GM21723 (cell line): ENCODE measurements around the gene UBE2V1.
"Not testable (repeated sequence)": the region's sequence is repeated elsewhere in the genome, so short reads cannot be mapped to it uniquely, and the experiment has no call there.

Experiments used
- ATAC-seq: cut with Tn5 transposase; IDR thresholded peaks from one replicate; pipeline ENCODE4 v1.9.1; 2021; ENCODE audit warnings: mild to moderate bottlenecking, moderate library complexity; ENCODE audit not compliant: unreplicated experiment

UBE2V1 gene

GRCh38 chr20:50138120-50138478, 25.1 kb upstream of the UBE2V1 start:
- ATAC-seq: no peak

DNA sequence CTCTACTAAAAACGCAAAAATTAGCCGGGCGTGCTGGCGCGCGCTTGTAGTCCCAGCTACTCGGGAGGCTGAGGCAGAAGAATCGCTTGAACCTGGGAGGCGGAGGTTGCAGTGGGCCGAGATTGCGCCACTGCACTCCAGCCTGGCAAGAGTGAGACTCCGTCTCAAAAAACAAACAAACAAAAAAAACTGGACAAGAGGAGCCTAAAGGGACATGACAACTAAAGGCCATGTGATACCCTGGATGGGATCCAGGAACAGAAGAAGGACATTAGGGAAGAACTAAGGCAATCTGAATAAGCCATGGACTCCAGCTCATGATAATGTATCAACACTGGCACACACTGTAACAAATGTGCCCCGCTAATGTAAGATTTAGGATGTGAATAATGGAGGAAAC, 24.8 kb upstream of the UBE2V1 start:
- not testable (repeated sequence) for ATAC-seq

GRCh38 chr20:50136822-50137599, 24.1 kb upstream of the UBE2V1 start:
- ATAC-seq: no peak

GRCh38 chr20:50135157-50135556, 22.2 kb upstream of the UBE2V1 start:
- not testable (repeated sequence) for ATAC-seq

DNA sequence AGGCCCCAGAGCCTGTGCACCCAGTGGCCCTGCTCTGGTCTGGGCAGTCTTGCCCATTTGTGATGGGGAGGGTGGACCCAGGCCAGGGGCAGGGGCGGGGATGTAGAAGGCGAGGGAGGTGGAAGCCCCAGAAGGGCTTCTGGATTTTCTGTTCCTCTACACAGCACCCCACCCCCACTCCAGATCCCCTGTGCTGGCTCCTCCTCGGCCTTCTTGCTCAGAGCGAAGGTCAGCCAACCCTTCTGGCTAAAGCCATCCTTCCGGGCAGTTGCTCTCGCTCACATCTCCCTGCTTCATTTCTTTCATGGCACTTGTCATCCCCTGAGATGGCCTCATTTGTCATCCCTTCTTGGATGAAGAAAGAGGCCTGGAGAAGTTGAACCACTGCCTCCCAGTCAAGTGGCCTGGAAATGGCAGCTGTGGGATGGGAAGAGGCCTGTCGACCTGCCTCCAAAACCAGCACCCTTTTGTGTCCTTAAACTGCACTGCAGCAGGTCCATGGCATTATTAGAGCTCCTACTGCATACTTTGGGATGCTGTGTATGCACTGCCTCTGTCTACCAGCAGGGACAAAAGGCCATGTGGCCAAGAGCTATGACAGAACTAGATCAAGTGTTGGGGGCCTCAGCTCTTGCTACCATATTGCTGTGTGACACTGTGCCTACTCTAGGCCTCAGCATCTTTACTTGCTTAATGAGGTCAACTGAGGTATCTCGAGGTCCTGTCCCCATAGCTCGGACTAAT, 20.7 kb upstream of the UBE2V1 start:
- ATAC-seq: no peak

DNA sequence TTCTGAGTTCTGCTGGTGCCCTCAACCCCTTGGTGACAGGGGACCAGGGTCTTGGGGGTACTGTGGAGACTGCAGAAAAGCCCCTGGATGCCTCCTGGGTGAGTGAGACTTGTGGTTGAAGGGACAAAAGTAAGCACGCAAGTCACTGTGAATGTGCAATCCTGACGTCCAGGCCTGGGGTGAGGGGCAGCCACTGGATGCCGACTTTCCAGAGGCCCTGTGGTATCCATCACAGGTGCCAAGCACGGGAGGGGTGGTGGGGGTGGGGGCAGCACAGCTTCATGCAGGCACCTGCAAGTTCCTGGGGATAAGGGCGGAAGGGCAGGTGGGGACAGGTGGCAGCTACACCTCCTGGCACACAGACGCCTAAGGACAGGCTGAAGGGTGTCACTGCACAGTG, 20.1 kb upstream of the UBE2V1 start:
- no peak for ATAC-seq

DNA sequence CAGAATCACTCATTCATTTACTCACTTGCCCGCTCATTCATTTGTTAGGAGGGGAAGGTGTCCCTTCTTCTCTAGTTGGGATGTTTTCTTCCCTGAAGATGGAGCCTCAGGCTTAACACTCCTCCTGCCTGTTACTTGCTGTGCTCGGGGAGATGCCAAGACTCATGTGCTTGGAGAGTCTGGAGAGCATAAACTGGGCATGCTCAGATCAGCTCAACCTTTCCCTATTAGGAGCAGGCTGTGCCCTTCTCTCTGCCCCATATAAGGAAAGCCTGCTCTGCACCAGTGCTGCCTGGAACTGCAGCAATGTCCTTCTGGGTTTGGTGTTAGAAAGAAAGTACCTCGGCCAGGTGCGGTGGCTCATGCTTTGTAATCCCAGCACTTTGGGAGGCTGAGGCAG, 18.0 kb upstream of the UBE2V1 start:
- no peak for ATAC-seq

DNA sequence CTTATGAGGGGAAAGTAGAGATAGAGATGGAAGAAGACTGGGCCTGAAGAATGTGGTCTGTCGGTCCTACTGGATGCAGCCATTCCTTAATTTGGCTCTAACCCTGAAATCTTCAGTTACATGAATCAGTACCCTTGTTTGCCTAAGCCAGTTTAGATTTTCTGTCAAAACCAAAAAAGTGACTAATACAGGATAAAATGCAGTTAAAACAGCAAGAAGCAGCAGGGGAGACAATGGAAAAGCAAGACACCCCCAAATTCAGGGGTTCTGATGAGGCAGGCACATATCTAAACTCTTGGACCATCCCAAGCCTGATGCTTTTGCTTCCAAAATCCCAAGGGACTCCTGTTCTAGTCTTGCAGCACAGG, 17.4 kb upstream of the UBE2V1 start:
- ATAC-seq: no peak

DNA sequence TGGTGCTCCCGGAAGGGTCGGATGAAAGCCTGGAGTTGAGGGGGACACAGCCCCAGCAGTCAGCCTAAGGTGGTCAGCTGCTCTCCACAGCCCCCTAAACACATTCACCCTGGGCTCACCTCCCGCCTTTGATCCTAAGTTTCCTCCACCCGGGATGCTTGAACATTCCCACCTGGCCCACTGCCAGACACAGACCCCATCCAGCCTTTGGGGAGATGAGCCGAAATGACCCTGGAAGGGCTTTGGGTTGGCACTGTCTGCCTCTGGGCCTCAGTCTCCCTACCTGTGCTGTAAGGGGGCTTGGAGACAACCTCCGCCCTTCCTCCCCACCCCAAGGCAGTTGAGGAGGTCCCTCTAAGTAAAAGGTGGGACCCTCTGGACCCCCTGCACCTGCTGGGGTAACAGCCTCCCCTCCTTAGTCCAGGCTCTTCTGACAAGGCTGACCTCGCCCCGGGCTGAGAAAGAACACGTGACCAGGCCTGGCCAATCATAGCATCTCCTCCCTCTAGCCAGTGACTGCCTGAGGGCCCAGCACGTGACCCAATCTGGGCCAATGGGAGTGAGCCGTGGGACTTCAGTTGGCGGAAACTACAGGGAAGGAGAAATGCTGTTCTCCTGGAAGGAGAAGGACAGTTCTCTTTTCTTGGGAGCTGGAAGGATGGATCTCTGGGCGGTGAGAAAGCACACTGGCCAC, 16.9 kb upstream of the UBE2V1 start:
- ATAC-seq: no peak

GRCh38 chr20:50128520-50128905, 15.6 kb upstream of the UBE2V1 start:
- no peak for ATAC-seq

DNA sequence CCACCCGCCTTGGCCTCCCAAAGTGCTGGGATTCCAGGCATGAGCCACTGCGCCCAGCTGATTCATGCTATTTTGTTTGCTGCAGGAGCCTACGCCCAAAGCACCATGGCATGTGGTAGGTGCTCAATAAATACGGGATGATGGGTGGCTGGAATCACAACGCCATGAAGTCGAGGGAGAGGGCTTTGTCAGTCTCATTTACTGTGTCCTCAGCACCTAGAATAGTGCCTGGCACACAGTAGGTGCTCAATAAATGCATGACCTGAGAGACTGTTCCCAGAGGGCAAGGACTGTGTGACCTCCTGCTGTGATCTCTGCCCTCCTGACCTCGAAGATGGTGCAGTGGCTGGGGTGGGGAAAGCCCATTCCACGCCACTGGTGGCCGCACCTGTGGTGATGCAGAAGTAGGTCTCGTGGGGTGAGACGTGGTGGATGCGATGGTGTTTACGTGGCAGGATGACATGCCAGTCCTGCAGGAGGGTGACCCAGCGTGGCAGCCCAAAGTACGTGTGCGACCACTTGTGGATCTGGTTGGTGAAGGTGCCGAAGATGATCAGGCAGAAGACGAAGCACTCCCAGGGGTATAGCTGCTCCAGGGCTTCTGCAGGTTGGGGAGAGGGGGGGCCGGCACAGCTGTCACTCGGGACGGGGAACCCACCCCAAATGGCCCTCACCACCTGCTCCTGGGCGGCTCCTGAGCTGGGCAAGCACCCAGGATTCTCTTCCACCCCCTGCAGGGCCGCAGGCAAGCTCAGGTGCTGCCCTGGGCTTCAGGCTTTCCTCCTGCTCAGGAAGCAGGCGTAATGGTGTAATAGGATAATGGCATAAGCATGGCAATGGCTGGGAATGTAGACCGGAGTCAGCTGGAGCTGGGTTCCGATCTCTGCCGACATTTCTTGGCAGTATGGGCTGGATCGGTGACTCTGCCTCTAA, 14.9 kb upstream of the UBE2V1 start:
- no peak for ATAC-seq

- ATAC-seq: no peak
Observed at GRCh38 chr20:50126662-50127061, 13.7 kb upstream of the UBE2V1 start.

GRCh38 chr20:50125279-50125678, 12.3 kb upstream of the UBE2V1 start:
- ATAC-seq: no peak

GRCh38 chr20:50124496-50124895, 11.5 kb upstream of the UBE2V1 start:
- no peak for ATAC-seq

- ATAC-seq: no peak
Observed at GRCh38 chr20:50123418-50123817, 10.5 kb upstream of the UBE2V1 start.

DNA sequence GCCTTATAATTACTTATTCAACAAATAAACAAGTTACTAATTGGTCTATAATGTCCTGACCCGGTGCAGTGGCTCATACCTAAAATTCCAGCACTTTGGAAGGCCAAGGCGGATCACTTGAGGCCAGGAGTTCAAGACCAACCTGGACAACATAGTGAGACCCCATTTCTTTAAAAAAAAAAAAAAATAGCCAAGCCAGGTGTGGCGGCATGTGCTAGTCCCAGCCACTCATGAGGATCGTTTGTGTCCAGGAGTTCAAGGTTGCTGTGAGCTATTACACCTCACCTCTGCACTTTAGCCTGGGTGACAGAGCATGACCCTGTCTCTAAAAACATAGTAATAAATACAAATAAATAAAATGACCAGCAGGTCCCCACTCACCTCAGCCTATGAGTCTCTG, 9.8 kb upstream of the UBE2V1 start:
- ATAC-seq: no peak

- ATAC-seq: no peak
Observed at GRCh38 chr20:50121858-50122271, 8.9 kb upstream of the UBE2V1 start.

GRCh38 chr20:50120935-50121693, 8.2 kb upstream of the UBE2V1 start:
- ATAC-seq: no peak

- no peak for ATAC-seq
Observed at GRCh38 chr20:50118203-50118602, 5.3 kb upstream of the UBE2V1 start.

- no peak for ATAC-seq
Observed at GRCh38 chr20:50116368-50116999, 3.5 kb upstream of the UBE2V1 start.
